ENCODE results near the gene AFF2.

DNA sequence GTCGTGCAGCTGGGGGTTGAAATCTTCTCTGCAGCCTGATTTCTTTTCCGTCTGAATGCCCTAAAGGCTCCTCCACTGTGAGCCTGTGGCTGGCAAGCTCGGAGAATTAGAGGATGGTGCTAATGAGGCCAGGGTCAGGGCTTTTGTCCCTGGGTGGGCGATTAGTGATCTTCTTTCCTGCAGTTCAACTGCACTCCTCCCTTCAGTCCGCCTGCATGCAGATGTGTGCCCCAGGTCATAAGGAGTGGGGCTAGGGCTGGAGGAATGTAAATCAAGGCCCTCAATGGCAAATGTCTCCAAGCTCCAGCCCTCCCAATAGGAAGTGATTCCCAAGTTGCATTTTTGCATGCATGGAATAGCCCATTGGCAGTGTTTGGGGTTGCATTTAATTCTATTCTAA, 405.0 kb downstream of the AFF2 start:
- TF ChIP-seq, protein P1, sequence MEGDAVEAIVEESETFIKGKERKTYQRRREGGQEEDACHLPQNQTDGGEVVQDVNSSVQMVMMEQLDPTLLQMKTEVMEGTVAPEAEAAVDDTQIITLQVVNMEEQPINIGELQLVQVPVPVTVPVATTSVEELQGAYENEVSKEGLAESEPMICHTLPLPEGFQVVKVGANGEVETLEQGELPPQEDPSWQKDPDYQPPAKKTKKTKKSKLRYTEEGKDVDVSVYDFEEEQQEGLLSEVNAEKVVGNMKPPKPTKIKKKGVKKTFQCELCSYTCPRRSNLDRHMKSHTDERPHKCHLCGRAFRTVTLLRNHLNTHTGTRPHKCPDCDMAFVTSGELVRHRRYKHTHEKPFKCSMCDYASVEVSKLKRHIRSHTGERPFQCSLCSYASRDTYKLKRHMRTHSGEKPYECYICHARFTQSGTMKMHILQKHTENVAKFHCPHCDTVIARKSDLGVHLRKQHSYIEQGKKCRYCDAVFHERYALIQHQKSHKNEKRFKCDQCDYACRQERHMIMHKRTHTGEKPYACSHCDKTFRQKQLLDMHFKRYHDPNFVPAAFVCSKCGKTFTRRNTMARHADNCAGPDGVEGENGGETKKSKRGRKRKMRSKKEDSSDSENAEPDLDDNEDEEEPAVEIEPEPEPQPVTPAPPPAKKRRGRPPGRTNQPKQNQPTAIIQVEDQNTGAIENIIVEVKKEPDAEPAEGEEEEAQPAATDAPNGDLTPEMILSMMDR (IDR thresholded peaks at IDR 0.05), result no peak
- TF ChIP-seq POLR2A (IDR thresholded peaks at IDR 0.05) (no peak), POLR2AphosphoS5 (IDR thresholded peaks at IDR 0.05) (no peak)
